Neural progenitor cell (in vitro differentiated cells): Measurements from ENCODE around the gene MAGI3. TPM values are rescaled to one million over a fixed set of nuclear protein-coding genes. Genes with fewer than 3 reads are reported as not detected.

Source experiments
- DNase-seq: peaks from one replicate; pipeline ENCODE4 v3.0.0-alpha.2; 2016; ENCODE audit warnings: low spot score
- H2AFZ ChIP-seq: fragments of 200-600 bp; sonication (generic); replicated peaks from 2 replicates; pipeline ENCODE4 v1.6.1; 2016; ENCODE audit warnings: antibody characterized with exemption
- H3F3A ChIP-seq: fragments of 200-600 bp; sonication (generic); 2 replicates; pipeline ENCODE4 v1.6.1; 2016; ENCODE audit warnings: antibody characterized with exemption, low read depth
- H3K27ac ChIP-seq: fragments of 200-600 bp; sonication (generic); 2 replicates; pipeline ENCODE4 v1.5.1; 2016; ENCODE audit warnings: mild to moderate bottlenecking
- H3K27me3 ChIP-seq: fragments of 200-600 bp; sonication (generic); 2 replicates; pipeline ENCODE4 v1.6.1; 2016; ENCODE audit warnings: mild to moderate bottlenecking, moderate library complexity
- H3K36me3 ChIP-seq: fragments of 200-600 bp; sonication (generic); 2 replicates; pipeline ENCODE4 v1.5.1; 2016
- H3K4me1 ChIP-seq: fragments of 200-600 bp; sonication (generic); 2 replicates; pipeline ENCODE4 v1.6.1; 2016; ENCODE audit warnings: mixed run types
- H3K4me2 ChIP-seq: fragments of 200-600 bp; sonication (generic); 2 replicates; pipeline ENCODE4 v1.6.1; 2016
- H3K4me3 ChIP-seq: fragments of 200-600 bp; sonication (generic); 2 replicates; pipeline ENCODE4 v1.5.1; 2016
- H3K79me2 ChIP-seq: fragments of 200-600 bp; sonication (generic); 2 replicates; pipeline ENCODE4 v1.6.1; 2016; ENCODE audit warnings: low read depth
- H3K9ac ChIP-seq: fragments of 200-600 bp; sonication (generic); 2 replicates; pipeline ENCODE4 v1.6.1; 2016
- H3K9me3 ChIP-seq: fragments of 200-600 bp; sonication (generic); 2 replicates; pipeline ENCODE4 v1.5.1; 2016; ENCODE audit warnings: low read depth
- H4K20me1 ChIP-seq: fragments of 200-600 bp; sonication (generic); 2 replicates; pipeline ENCODE4 v1.6.1; 2016; ENCODE audit warnings: low read depth
- H3K27ac Mint-ChIP-seq: 3 replicates; pipeline ENCODE4 v1.8.0; 2021; ENCODE audit warnings: mixed read lengths
- H3K27me3 Mint-ChIP-seq: 2 replicates; pipeline ENCODE4 v1.8.0; 2022; ENCODE audit warnings: low read depth, mild to moderate bottlenecking, inconsistent platforms, moderate library complexity, mixed read lengths; ENCODE audit not compliant: insufficient read depth
- H3K36me3 Mint-ChIP-seq: 3 replicates; pipeline ENCODE4 v1.8.0; 2021; ENCODE audit warnings: mixed read lengths
- H3K4me1 Mint-ChIP-seq: 3 replicates; pipeline ENCODE4 v1.8.0; 2021; ENCODE audit warnings: mixed read lengths
- H3K4me3 Mint-ChIP-seq: 3 replicates; pipeline ENCODE4 v1.8.0; 2021; ENCODE audit warnings: mild to moderate bottlenecking, moderate library complexity, mixed read lengths
- H3K9me3 Mint-ChIP-seq: 3 replicates; pipeline ENCODE4 v1.8.0; 2020; ENCODE audit warnings: mixed read lengths
- CTCF ChIP-seq: fragments of 200-600 bp; sonication (generic); IDR thresholded peaks from 2 replicates; pipeline ENCODE4 v1.5.1; 2017; ENCODE audit warnings: antibody characterized with exemption, mild to moderate bottlenecking
- EZH2 ChIP-seq: fragments of 200-600 bp; sonication (generic); IDR thresholded peaks from 2 replicates; pipeline ENCODE4 v1.6.1; 2017; ENCODE audit warnings: antibody characterized with exemption, mild to moderate bottlenecking, moderate library complexity
- EZH2phosphoT487 ChIP-seq: fragments of 200-600 bp; sonication (generic); IDR thresholded peaks from 2 replicates; pipeline ENCODE4 v1.6.1; 2017; ENCODE audit warnings: antibody characterized with exemption
- total RNA-seq: library from RNA; depleted of rRNA; stranded (reverse); fragments of >200 nt; gene quantifications from 2 replicates; pipeline ENCODE4 v1.2.3, GENCODE V29; 2015; ENCODE audit warnings: low replicate concordance

The MAGI3 gene
- total RNA-seq, 1 donor from 2014 or later, result 26.9 TPM

DNA sequence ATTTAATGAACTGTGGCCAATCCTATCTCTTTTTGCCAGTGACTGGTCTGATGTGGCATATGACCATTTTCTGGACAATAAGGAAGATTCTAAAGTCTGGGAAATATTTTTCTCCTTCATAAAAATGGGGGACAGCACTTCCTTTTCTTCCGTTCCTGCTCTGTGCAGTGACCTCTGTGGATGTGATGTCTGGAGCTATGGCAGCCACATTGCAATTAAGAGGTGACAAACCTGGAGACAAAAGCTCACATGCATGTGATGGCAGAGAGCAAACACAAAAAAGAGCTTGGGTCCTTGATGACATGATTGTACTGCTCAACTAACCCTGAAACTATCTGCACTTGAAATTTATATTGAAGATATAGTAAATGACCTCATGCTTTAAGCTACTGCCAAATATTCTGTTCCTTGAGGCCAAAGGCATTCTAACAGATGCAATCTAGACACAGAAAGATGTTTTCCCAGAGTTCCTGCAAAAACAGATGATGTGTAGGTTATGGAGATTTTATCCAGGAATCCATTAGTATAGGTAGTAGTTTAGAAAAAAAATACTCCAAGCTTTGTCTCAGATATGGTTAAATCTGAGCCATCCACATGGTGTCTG lies 2.2 kb upstream of the MAGI3 start:
- Mint-ChIP-seq H3K27ac (no peak overlapping the region), H3K4me3 (peak overlapping the region; percentile 68)
- H3K4me3 ChIP-seq, result no peak overlapping the region

GRCh38 chr1:113388621-113389358 lies 1.5 kb upstream of the MAGI3 start:
- H3F3A ChIP-seq, result peaks cover 15% of the 10 kb centered on the region
- Mint-ChIP-seq H3K36me3 (no peaks in the 10 kb centered on the region), H3K4me1 (peaks cover 26% of the 10 kb centered on the region), H3K4me3 (peak overlapping the region; percentile 86), H3K27ac (no peak overlapping the region), H3K9me3 (peaks cover 3% of the 10 kb centered on the region), H3K27me3 (peaks cover 17% of the 10 kb centered on the region)
- H3K27ac ChIP-seq, result no peak overlapping the region
- peak overlapping the region; percentile 87 for H3K4me2 ChIP-seq
- no peak for TF ChIP-seq EZH2
- TF ChIP-seq CTCF, result no peak
- TF ChIP-seq EZH2phosphoT487, result no peak
- H4K20me1 ChIP-seq, result peaks cover 27% of the 10 kb centered on the region
- peak overlapping the region; percentile 95 for H2AFZ ChIP-seq
- H3K4me1 ChIP-seq, result peaks cover 8% of the 10 kb centered on the region
- H3K36me3 ChIP-seq, result no peaks in the 10 kb centered on the region
- no peaks in the 10 kb centered on the region for H3K9me3 ChIP-seq
- peak overlapping the region; percentile 97 for H3K4me3 ChIP-seq
- H3K9ac ChIP-seq, result no peak overlapping the region
- peaks cover 29% of the 10 kb centered on the region for H3K79me2 ChIP-seq
- no peak for DNase-seq
- H3K27me3 ChIP-seq, result peaks cover 9% of the 10 kb centered on the region

More for the DNA sequence above, 2.2 kb upstream of the MAGI3 start:
- peaks cover 7% of the 10 kb centered on the region for H3K4me1 ChIP-seq
- H4K20me1 ChIP-seq, result peaks cover 22% of the 10 kb centered on the region
- H3K27me3 ChIP-seq, result peaks cover 9% of the 10 kb centered on the region
- Mint-ChIP-seq H3K4me1 (peaks cover 25% of the 10 kb centered on the region), H3K36me3 (no peaks in the 10 kb centered on the region), H3K27me3 (peaks cover 17% of the 10 kb centered on the region), H3K9me3 (peaks cover 3% of the 10 kb centered on the region)
- H3K9me3 ChIP-seq, result no peaks in the 10 kb centered on the region
- no peak overlapping the region for H3K9ac ChIP-seq
- H3F3A ChIP-seq, result peaks cover 15% of the 10 kb centered on the region
- TF ChIP-seq EZH2, result no peak
- no peak for TF ChIP-seq CTCF
- TF ChIP-seq EZH2phosphoT487, result no peak
- H3K79me2 ChIP-seq, result peaks cover 23% of the 10 kb centered on the region
- no peak overlapping the region for H3K27ac ChIP-seq
- no peak overlapping the region for H3K4me2 ChIP-seq
- no peaks in the 10 kb centered on the region for H3K36me3 ChIP-seq
- DNase-seq, result no peak
- H2AFZ ChIP-seq, result no peak overlapping the region

- Histone ChIP-seq H3K36me3 (no peaks in the 10 kb centered on the region), H3K4me2 (peak overlapping the region; percentile 87), H3K4me1 (peaks cover 8% of the 10 kb centered on the region), H3K9me3 (no peaks in the 10 kb centered on the region), H3K27ac (no peak overlapping the region), H3K9ac (peak overlapping the region; percentile 20), H3K27me3 (peaks cover 9% of the 10 kb centered on the region), H3K79me2 (peaks cover 36% of the 10 kb centered on the region), H2AFZ (peak overlapping the region; percentile 95), H4K20me1 (peaks cover 27% of the 10 kb centered on the region), H3K4me3 (peak overlapping the region; percentile 97), H3F3A (peaks cover 15% of the 10 kb centered on the region)
- H3K9me3 Mint-ChIP-seq, result peaks cover 3% of the 10 kb centered on the region
- H3K27me3 Mint-ChIP-seq, result peaks cover 17% of the 10 kb centered on the region
- peaks cover 26% of the 10 kb centered on the region for H3K4me1 Mint-ChIP-seq
- H3K4me3 Mint-ChIP-seq, result peak overlapping the region; percentile 86
- no peak for DNase-seq
- H3K27ac Mint-ChIP-seq, result peak overlapping the region; percentile 16
- no peak for TF ChIP-seq CTCF
- TF ChIP-seq EZH2phosphoT487, result no peak
- no peak for TF ChIP-seq EZH2
- no peaks in the 10 kb centered on the region for H3K36me3 Mint-ChIP-seq
Observed at GRCh38 chr1:113389359-113389952, 859 bp upstream of the MAGI3 start.
